ENCODE measurements around the gene TSPAN11. TPM values are rescaled to one million over a fixed set of nuclear protein-coding genes. Genes with fewer than 3 reads are reported as not detected.

Gene TSPAN11
- total and polyA plus RNA-seq, 2 of the 8 experiments (the other 6 are each of a cell fraction or from before 2014, with no cell fraction given), result 3.9 to 8.2 TPM

DNA sequence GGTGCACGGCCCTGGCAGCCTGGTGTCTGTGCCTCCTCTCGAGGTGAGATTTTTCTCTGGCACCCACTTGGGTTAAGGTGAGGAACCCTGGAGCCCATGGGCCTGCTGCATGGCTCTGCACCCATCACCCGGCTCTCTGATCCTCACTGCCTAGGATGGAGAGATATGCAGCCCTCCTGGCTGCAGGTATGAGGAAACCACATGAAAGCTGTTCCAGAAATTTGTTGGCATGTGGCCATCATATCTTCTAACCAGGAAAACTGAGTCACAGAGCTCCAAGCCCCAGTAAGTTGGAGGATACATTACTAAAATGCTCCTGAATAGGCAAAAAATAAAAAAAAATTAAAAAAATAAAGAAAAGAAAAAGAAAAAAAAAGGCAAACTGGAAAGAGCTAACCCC, 107.8 kb downstream of the TSPAN11 start (continued):
- TF ChIP-seq RNF2 (IDR thresholded peaks at IDR 0.05; ENCODE audit: borderline replicate concordance, low read depth, low read length, missing control alignments, poor library complexity, severe bottlenecking), result no peak
- TF ChIP-seq BCL11A (IDR thresholded peaks at IDR 0.05; ENCODE audit: low read depth in 2 of 2, low read length in 2 of 2), result no peak
- no peak for TF ChIP-seq EGR1 (IDR thresholded peaks at IDR 0.05; ENCODE audit: borderline replicate concordance, low read depth, low read length)
- no peak for TF ChIP-seq SP2 (IDR thresholded peaks at IDR 0.05; ENCODE audit: low read length)
- no peak for TF ChIP-seq NRF1 (IDR thresholded peaks at IDR 0.05; ENCODE audit: low read depth, low read length)

All from H1 (cell line).